Measurements from ENCODE around the gene LHPP.

Gene LHPP

GRCh38 chr10:124627866-124628675 lies 166.4 kb downstream of the LHPP start (continued):
- TF ChIP-seq ZNF530 (tag by site-specific recombination; IDR thresholded peaks at IDR 0.05; ENCODE audit: low read depth) (no peak), ZNF670 (tag by site-specific recombination; IDR thresholded peaks at IDR 0.05; ENCODE audit: low read depth) (no peak), MYNN (tag by site-specific recombination; IDR thresholded peaks at IDR 0.05; ENCODE audit: borderline replicate concordance) (no peak), SP2 (tag by site-specific recombination; IDR thresholded peaks at IDR 0.05) (no peak), ZSCAN4 (tag by site-specific recombination; IDR thresholded peaks at IDR 0.05) (no peak), ZNF610 (tag by site-specific recombination; IDR thresholded peaks at IDR 0.05; ENCODE audit: borderline replicate concordance) (no peak)
- TF ChIP-seq, protein P1, sequence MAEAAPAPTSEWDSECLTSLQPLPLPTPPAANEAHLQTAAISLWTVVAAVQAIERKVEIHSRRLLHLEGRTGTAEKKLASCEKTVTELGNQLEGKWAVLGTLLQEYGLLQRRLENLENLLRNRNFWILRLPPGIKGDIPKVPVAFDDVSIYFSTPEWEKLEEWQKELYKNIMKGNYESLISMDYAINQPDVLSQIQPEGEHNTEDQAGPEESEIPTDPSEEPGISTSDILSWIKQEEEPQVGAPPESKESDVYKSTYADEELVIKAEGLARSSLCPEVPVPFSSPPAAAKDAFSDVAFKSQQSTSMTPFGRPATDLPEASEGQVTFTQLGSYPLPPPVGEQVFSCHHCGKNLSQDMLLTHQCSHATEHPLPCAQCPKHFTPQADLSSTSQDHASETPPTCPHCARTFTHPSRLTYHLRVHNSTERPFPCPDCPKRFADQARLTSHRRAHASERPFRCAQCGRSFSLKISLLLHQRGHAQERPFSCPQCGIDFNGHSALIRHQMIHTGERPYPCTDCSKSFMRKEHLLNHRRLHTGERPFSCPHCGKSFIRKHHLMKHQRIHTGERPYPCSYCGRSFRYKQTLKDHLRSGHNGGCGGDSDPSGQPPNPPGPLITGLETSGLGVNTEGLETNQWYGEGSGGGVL (tag by site-specific recombination; IDR thresholded peaks at IDR 0.05): no peak

DNA sequence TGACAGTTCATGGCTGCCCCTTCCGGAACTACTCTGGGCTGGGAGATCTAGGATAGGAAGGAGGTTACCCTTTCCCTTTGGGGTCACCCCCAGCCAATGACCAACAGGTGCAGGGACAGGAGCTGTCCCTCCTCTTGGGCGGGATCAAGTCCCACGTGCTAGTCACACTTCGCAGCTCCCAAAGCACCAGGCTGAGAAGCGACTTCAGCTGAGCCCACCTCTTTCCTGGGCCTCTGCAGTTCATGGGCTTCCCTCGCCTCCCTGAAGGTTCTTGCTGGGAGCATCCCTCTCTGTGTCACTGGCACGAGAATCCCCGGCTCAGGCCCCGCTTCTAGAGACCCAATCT lies 167.0 kb downstream of the LHPP start:
- H3K9me3 ChIP-seq (ENCODE audit: control insufficient read depth, insufficient read depth, low read depth, low read length): no peaks in the 10 kb centered on the region
- no peak overlapping the region for H3K27ac ChIP-seq (ENCODE audit: extremely low read depth, low read depth, low read length)
- no peak for TF ChIP-seq GLI2 (tag by site-specific recombination; IDR thresholded peaks at IDR 0.05; ENCODE audit: borderline replicate concordance, low read depth)
- TF ChIP-seq SP7 (tag by site-specific recombination; IDR thresholded peaks at IDR 0.05): no peak
- no peak for TF ChIP-seq ZNF391 (tag by site-specific recombination; IDR thresholded peaks at IDR 0.05; ENCODE audit: borderline replicate concordance, low read depth)
- TF ChIP-seq ZNF621 (tag by site-specific recombination; IDR thresholded peaks at IDR 0.05): no peak
- TF ChIP-seq SETDB1 (IDR thresholded peaks at IDR 0.05; ENCODE audit: insufficient read length, low read length): no peak
- TF ChIP-seq ZNF548 (tag by site-specific recombination; IDR thresholded peaks at IDR 0.05): no peak
- TF ChIP-seq ZNF658 (tag by site-specific recombination; IDR thresholded peaks at IDR 0.05): no peak
- TF ChIP-seq ZNF175 (tag by site-specific recombination; IDR thresholded peaks at IDR 0.05): no peak
- TF ChIP-seq YY2 (tag by site-specific recombination; IDR thresholded peaks at IDR 0.05): no peak
- TF ChIP-seq ZNF529 (tag by site-specific recombination; IDR thresholded peaks at IDR 0.05; ENCODE audit: insufficient replicate concordance): no peak
- no peak for TF ChIP-seq ZBTB21 (tag by site-specific recombination; IDR thresholded peaks at IDR 0.05)
- no peak for TF ChIP-seq ZNF707 (tag by site-specific recombination; IDR thresholded peaks at IDR 0.05)
- TF ChIP-seq, protein P2, sequence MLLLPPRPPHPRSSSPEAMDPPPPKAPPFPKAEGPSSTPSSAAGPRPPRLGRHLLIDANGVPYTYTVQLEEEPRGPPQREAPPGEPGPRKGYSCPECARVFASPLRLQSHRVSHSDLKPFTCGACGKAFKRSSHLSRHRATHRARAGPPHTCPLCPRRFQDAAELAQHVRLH (tag by site-specific recombination; IDR thresholded peaks at IDR 0.05): no peak
- TF ChIP-seq ZNF157 (tag by site-specific recombination; IDR thresholded peaks at IDR 0.05): no peak
- TF ChIP-seq BCL11B (tag by site-specific recombination; IDR thresholded peaks at IDR 0.05; ENCODE audit: low read depth): no peak
- TF ChIP-seq PRDM10 (tag by site-specific recombination; IDR thresholded peaks at IDR 0.05): no peak
- no peak for TF ChIP-seq ZNF792 (tag by site-specific recombination; IDR thresholded peaks at IDR 0.05)
- no peaks in the 10 kb centered on the region; the same call in 1 of the 2 replicates for H3K4me1 ChIP-seq (ENCODE audit: control insufficient read depth, insufficient read depth, low read length)
- H3K36me3 ChIP-seq (ENCODE audit: control insufficient read depth in 2 of 2, insufficient read depth in 1 of 2, low read length in 2 of 2): no peaks in the 10 kb centered on the region
- ChIA-PET POLR2A (no interaction called here), CTCF (no interaction called here)
- H3K4me3 ChIP-seq (ENCODE audit: low read depth, low read length): no peak overlapping the region
